ENCODE measurements around the gene MAPK13.
"Not testable (repeated sequence)": the region's sequence is repeated elsewhere in the genome, so short reads cannot be mapped to it uniquely, and the experiment has no call there.

The MAPK13 gene

DNA sequence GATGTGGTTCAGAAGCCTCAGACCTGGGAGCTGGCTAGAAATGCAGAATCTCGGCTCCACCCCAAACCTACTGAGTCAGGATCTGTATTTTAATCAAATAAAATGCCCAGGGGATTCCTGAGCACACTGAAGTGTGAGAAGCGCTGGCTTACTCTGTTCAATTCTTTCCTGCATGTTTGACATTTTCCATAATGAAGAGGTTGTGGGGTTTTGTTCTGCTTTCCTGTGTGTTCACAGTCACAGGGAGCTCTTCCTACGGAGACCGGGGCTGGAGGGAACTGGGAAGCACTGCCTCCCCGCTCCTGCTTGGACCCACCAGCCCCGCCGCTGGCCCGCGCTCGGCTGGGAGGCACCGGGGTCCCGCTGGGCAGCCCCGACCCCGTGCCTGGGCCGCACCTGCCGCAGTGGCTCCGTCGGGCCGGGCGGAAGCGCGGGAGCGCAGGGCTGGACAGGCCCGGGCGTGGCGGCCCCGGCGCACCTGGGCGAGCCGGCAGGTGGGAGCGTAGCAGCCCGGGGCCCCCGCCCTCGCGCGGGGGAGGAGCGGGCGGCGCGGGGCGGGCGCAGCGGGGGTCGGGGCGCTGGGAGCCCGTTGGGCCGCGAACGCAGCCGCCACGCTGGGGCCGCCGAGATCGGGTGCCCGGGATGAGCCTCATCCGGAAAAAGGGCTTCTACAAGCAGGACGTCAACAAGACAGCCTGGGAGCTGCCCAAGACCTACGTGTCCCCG lies at the start of gene MAPK13:
Gene MAPK13, plus strand, starts transcription at position 573 of the 726 bp plus-strand sequence. Its CDS starts 70 bp downstream, at position 643.
- DNase-seq (ENCODE audit: low read depth), result no peak

DNA sequence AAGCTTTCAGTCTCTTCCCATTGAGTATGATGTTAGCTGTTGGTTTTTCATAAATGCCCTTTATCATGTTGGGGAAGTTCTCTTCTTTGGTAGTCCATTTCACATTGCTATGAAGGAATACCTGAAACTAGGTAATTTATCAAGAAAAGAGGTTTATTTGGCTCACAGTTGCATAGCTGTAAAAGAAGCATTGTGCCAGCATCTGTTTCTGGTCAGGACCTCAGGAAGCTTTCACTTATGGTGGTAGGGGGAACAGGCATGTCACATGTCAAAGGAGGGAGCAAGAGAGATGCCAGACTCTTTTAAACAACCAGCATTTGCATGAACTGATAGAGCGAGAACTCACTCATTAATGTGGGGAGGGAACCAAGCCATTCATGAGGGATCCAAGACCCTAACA lies 48.0 kb upstream of the MAPK13 start:
- DNase-seq (ENCODE audit: low read depth), result no peak

DNA sequence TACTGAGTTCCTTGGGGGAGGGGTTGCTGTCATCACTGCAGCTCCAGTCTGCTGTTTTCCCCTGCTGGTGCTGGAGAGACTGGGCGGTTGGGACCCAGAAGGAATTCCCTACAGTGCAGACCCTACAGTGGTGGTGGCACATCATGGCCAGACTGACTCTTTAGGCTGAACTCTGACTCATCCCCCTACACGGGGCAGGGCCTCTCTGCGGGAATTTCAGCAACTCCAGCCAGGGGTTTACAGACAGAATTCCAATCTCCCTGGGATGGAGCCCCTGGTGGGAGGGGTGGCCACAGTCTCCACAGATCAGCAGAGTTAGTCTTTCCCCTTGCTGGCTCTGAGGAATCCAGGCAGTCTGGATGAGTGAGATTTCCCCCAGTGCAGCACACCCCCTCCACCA lies 46.9 kb upstream of the MAPK13 start:
- no peak for DNase-seq (ENCODE audit: low read depth)

DNA sequence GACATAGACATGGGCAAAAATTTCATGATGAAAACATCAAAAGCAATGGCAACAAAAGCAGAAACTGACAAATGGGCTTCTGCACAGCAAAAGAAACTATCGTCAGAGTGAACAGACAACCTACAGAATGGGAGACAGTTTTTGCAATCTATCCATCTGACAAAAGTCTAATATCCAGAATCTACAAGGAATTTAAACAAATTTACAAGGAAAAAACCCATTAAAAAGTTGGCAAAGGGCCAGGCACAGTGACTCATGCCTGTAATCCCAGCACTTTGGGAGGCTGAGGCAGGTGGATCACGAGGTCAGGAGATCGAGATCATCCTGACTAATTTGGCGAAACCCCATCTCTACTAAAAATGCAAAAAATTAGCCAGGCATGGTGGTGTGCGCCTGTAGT lies 42.1 kb upstream of the MAPK13 start:
- not testable (repeated sequence) for DNase-seq (ENCODE audit: low read depth)

DNA sequence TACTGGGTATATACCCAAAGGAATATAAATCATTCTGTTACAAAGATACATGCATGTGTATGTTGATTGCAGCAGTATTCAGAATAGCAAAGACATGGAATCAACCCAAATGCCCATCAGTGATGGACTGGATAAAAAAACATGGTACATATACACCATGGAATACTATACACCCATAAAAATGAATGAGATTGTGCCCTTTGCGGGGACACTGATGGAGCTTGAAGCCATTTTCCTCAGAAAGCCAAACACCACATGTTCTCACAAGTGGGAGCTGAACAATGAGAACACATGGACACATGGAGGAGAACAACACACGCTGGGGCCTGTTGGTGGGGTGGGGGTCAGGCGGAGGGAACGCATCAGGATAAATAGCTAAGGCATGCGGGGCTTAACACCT lies 41.3 kb upstream of the MAPK13 start:
- no peak for DNase-seq (ENCODE audit: low read depth)

DNA sequence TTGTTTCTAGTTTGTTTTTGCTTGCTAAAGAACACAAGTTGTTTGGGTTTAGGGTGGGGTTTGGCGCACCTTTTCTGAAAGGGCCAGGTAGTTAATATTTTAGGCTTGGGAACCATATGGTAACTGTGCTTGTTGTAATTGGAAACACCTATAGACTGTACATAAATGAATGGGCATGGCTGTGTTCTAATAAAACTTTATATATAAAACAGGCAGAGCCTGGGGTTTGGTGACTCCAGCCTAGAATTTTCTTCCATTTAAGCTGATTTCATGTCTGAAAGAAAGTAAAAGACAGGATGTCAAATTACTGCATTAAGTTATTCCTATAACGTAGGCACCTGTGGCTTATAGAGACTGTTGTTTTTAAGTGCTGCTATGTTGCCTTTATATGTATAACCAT lies 36.1 kb upstream of the MAPK13 start:
- DNase-seq (ENCODE audit: low read depth), result no peak

DNA sequence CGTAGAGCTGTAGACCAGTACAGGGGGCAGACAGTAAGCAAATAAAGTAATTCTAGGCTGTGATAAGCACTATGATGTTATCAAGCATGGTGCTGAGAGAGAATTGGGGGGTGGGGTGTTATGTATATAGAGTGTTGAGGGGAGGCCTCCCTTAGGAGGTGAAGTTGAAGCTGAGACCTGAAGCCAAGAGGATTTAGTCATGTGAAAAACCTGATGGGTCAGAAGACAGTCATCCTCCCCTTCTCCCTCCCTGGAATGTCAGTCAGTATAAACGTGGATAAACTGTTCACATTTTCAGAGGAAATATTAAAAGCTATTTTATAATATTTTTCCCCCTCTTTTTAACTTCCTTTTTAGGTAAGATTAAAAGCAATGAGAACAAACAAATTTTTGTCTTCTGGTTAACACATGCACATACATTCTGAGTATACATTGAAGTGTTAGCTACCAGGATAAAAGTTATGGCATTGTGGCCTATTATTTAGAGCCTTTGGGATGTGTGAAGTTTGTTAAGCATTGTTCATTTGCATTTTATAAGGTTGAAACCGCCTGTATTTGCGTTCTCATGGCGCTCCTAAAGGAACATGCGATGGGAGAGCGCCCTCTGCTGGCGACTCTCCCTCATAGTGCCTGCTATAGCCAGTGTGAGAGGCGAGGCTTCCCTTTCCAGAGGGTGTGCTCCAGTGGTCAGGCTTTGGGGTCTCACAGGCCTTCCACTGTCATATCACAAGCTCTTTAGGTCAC lies 35.4 kb upstream of the MAPK13 start:
- peak; percentile 73 for DNase-seq (ENCODE audit: low read depth)

DNA sequence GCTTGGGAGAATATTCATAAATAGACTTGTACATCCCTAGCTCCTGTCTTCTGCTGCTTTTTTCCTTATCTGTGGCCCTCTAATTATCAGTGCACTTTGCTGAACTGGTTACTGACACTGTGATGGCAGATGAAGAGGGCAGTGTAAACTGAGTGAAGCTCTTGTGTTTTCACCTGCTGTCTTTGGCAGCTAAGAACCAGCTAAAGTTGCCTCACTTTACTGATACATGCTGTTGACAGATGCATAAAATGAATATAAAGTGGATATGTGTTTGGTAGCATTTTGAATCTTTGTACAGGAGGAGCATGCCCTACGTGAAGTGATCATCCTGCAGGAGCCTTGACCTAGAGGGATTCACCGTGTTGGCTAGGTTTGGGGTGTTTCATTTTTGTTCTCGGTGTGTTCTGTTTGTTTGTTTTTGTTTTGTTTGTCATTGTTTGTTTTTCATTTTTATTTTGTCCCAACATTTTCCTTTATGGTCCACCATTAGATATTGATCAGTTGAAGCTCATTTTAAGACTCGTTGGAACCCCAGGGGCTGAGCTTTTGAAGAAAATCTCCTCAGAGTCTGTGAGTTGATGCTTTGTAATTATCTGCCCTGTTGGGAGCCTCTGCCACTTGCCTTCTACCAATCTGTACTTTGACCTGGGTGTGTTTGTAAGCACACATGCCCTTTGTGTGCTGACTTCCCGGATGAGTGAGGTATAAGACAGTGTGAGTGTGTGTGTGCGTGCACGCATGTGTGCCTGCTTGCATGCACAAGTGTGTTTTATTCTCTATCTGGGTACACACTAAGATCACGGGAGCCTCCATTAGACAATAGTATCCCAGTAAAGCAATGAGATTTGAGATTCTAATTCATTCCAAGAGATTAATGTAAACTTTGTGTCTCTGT lies 34.6 kb upstream of the MAPK13 start:
- DNase-seq (ENCODE audit: low read depth), result no peak

DNA sequence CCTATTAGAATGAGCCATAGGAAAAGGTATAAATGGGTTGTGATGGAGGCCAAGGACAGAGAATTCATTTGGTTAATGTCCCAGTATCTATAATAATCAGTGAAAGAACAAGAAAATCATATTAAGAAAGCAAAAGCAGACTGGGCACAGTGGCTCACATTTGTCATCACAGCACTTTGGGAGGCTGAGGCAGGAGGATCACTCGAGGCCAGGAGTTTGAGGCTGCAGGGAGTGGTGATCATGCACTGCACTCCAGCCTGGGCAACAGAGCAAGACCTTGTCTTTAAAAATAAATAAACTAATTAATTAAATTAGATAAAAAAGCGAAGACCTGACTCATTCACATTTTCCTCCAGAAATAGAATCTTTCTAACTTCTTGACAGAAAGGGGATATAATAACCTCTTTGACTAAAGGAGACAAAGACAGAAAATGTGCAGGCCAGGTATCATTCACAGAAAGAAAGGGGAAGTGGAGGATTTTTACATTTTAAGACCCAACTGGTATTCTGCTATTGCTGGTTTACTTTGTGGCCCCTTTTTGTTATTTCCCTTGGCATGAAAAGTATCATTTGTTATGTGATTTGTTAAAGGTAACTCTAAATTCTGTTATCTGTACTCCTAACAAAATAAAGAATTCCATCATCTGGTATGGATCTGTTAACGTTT lies 31.9 kb upstream of the MAPK13 start:
- DNase-seq (ENCODE audit: low read depth), result no peak

DNA sequence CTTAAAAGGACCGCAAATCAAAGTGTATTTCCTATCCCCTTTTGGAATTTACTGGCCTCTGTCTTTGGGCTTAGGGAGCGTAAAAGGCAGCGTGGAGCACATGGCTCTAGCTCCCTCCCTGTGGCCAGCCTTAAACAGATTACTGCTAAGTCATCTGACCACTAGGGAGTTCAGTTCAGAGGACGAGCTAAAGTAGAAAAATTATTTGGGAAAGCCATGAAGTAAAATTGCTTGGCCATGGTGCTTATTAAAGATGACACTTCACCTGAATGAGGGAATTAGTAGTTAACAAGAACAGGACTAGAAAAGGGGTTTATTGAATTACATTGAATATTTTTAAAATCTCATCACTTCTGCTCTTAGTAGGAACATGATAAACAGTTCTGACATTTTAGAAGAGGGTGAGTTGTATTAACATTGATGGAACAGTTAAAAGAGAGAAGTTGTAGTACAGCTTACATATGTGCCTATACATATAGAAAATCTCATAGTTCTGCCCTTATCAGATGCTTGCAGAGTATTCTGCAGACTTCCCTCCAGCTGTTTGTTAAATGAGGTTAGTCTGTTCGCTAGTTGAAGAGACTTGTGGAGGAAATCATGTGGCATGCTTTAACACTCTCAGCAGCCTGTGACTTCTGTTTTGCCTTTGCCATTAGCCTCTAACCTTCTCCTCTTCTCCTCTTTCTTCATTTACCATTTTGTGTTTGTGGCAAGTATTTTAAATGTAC lies 31.2 kb upstream of the MAPK13 start:
- no peak for DNase-seq (ENCODE audit: low read depth)

DNA sequence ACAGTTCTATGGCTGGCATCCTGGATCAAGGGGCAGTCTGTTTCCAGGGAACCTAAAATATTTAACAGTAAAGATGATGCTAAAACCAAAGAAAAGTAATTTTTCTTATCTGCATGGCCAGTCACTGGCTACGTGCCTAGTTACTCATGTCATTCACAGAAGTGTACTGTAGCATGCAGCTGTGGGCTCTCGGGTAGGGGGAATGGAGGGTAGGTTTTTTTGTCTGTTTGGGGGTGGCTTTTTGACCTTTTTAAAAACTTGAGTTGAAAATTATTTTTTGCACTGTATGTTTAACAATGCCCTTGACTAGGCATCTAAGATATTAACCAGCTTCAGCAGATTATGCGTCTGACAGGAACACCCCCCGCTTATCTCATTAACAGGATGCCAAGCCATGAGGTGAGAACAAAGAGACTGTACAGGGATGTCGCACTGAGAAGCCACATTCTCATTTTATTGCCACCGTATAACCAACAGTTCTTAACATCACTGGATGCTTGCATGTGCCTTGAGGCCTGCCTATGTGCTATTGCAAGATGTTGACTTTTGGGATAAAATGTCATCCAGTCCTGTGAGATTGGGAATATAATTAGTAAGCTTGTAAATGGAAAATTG lies 30.3 kb upstream of the MAPK13 start:
- no peak for DNase-seq (ENCODE audit: low read depth)

DNA sequence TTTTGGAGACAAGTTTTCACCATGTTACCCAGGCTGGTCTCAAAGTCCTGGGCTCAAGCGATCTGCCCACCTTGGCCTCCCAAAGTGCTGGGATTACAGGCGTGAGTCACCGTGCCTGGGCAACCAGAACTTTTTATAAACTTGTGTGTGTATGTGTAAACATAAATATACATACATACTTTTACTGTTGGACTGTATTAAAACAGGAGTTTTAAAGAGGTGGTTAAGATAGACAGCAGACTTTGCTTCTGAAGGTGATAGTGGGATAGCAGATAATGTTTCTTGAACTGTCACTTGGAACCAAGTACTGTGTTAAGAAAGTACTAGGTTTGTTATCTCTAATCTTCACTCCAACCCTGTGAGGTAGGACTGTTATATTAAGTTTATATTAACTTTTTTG lies 28.6 kb upstream of the MAPK13 start:
- no peak for DNase-seq (ENCODE audit: low read depth)

DNA sequence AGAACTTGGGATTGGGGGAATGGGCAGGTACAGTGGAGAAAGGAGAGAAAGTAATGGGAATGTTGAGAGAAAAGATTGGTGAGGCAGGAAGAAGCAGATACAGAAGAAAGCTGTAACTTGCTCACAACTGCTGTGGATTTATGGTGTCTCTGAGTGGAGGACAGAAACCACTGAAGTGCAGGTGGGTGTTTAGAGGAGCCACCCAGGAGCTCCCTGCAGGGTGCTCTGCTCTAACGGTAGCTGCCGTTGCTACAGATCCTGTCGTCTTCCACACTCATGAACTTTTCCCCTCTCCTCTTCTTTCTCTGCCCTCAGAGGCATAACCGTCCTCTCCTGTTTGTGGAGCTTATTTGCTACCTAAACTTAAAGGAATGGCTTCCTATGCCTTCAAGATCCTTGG lies 27.5 kb upstream of the MAPK13 start:
- DNase-seq (ENCODE audit: low read depth), result no peak

DNA sequence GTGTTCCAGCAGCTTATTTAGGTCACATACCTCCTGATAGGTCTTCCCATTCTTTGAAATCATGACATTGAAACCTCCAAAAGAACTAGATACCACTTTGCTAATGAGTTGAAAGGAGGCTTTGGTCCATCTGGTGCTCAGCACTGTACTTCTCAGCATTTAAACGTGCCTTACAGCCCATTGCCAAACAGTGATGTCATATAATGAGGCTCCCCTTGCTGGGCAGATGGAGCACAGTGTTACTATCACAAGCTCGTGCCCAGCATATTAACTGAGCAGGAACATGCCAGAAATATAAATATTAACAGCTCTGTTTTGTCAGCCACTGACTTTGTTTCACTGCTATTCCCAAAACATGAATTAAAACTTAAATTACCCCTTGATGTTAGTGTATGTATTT lies 25.5 kb upstream of the MAPK13 start:
- no peak for DNase-seq (ENCODE audit: low read depth)

DNA sequence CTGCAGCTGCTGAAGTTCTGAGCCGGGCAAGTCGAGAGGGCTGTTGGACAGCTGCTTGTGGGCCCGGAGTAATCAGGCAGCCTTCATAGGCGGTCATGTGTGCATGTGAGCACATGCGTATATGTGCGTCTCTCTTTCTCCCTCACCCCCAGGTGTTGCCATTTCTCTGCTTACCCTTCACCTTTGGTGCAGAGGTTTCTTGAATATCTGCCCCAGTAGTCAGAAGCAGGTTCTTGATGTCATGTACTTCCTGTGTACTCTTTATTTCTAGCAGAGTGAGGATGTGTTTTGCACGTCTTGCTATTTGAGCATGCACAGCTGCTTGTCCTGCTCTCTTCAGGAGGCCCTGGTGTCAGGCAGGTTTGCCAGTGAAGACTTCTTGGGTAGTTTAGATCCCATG lies 21.2 kb upstream of the MAPK13 start:
- DNase-seq (ENCODE audit: low read depth), result no peak

DNA sequence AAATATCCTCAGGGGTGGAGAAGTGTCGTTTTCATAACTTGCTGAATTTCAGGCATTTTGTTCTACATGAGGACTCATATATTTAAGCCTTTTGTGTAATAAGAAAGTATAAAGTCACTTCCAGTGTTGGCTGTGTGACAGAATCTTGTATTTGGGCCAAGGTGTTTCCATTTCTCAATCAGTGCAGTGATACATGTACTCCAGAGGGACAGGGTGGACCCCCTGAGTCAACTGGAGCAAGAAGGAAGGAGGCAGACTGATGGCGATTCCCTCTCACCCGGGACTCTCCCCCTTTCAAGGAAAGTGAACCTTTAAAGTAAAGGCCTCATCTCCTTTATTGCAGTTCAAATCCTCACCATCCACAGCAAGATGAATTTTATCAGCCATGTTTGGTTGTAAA lies 20.3 kb upstream of the MAPK13 start:
- no peak for DNase-seq (ENCODE audit: low read depth)

DNA sequence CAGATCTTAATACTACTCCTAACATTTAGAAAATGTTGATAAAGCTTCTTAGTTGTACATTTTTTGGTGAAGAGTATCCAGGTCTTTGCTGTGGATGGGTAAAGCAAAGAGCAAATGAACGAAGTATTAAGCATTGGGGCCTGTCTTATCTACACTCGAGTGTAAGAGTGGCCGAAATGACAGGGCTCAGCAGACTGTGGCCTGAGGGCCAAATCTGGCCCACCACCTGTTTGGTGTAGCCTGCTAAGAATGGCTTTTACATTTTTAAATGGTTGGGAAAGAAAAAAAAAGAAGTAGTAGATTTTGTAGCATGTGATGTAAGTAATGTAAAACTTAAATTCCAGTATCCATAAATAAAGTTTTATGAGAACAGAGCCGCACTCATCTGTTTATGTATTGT lies 19.4 kb upstream of the MAPK13 start:
- no peak for DNase-seq (ENCODE audit: low read depth)

DNA sequence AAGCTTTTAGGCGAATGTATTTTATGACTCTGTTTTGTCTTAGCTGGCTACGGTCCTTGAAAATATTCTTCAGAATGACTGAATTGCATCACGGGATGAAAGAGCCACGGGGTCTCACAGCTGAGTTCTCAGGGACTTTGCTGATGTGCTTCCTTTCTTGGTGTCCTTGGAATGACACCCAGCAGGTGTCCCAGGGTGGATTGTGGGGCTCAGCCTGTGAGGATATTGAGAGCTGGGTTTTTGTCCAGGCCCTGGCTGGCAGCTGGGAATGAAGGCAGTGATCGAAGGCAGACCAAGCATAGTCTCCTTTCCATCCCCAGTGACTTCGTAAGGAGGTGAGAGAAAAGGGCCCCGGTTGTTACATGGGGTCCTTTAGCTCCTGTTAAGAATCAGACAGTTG lies 18.8 kb upstream of the MAPK13 start:
- no peak for DNase-seq (ENCODE audit: low read depth)

DNA sequence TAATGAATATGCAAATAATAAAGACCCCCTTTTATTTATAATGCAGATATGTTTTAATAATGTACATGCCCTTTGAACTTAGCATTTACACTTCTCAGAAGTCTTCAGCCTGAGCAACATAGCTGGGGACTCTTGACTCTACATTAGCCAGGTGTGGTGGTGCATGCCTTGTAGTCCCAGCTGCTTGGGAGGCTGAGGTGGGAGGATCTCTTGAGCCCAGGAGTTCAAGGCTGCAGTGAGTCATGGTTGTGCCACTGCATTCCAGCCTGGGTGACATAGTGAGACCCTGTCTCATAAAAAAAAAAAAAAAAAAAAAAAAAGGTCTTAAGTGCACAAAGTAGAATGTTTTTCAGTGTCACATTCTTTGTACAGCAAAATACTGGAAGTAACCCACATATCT lies 17.3 kb upstream of the MAPK13 start:
- no peak for DNase-seq (ENCODE audit: low read depth)

DNA sequence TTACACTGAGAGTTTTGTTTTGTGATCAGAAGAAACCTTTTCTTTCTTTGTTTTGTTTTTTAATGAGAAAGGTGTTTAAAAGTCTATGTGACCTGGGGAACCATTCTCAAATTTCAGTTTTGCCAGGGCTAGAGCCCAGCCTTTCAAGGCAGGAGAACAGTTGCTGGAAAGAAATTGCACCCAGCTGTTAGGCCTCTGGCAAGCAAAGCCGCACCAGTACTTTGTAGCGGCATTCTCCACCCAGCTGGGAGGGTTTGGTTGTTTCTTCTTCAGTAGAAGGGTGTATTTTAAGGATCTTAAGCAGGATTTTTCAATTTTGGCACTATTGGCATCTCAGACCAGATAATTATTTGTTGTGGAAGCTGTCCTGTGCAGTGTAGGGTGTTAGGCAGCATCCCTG lies 16.6 kb upstream of the MAPK13 start:
- DNase-seq (ENCODE audit: low read depth), result no peak

DNA sequence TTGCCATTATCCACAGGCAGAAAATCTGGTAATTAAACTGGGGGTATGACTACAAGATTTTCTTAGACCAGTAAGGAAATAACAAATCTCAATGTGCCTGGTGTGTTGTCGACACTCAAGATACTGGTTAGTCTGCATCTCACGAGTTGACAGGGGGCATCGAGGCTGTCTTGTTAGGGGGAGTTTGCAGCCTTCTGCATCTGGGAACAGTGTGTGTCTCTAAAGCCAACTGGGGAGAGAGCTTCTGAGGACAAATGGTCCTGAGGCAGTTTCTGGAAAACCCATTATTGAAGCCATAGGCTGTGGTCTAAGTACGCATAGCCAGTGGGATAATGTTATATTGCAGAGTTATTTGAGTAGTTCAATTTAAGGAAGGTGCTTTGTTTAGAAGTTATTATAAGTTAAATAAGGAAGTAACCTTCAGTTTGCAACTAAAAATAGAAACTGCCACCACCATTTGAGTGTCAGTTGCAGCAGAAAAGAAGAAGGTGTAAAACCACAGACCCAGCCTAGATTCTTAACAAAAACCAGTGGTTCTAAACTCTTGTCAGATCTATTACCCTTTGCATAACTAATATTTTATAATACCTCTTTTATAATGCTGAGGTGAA lies 15.4 kb upstream of the MAPK13 start:
- DNase-seq (ENCODE audit: low read depth), result no peak

All from stimulated activated CD8-positive, alpha-beta memory T cell treated with anti-CD3 and anti-CD28 coated beads, Interleukin-12 subunit alpha, Interleukin-12 subunit beta, amount 100 ng/mL, for 1 hour (primary cell).